ENCODE measurements around the gene ARID1B. TPM values are rescaled to one million over a fixed set of nuclear protein-coding genes. Genes with fewer than 3 reads are reported as not detected.
"Not testable (repeated sequence)": the region's sequence is repeated elsewhere in the genome, so short reads cannot be mapped to it uniquely, and the experiment has no call there.

Gene ARID1B
- total RNA-seq, 1 donor from 2014 or later: 78.1 TPM

DNA sequence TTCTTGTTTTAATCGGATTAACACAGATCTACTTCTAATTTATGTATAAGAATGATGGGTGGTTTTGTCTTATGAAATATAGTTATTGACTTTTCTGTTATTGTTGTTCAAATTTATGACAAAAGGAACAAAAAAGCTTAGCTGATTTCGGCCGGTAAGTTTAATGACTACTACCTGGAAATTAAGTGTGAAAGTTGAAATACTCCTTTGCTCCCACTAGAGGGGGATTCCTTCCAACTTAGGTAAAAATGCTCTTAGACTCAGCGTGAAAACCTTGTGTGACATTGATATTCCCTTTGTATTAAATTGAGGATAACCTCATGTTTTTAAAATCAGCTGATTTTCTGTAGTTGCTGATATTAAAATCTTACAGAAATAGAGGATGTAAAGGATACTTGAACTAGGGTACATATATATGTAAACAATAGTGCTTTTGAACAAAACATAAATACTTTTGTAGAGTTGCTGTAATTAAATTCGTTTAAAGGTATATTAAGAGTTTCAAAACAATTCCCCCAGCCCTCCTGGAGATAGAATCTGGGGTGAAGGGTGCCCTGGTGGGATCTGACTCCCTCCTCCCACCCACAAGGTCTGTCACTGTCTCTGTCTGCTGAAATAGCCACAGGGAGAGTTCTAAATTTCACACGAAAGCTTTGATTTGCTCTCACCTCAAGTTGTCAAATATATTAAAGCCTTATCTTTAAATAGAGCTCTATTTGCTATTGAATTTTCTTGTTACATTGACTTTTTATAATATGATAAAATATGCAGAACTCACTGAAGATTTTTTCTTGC is 257.5 kb downstream of the ARID1B start:
- Mint-ChIP-seq H3K36me3 (ENCODE audit: unreplicated experiment) (no peaks in the 10 kb centered on the region), H3K9me3 (ENCODE audit: unreplicated experiment) (no peaks in the 10 kb centered on the region), H3K4me3 (ENCODE audit: unreplicated experiment) (peak overlapping the region; percentile 16), H3K27me3 (ENCODE audit: unreplicated experiment) (no peaks in the 10 kb centered on the region), H3K27ac (ENCODE audit: unreplicated experiment) (peak overlapping the region; percentile 88), H3K4me1 (ENCODE audit: unreplicated experiment) (peaks cover 20% of the 10 kb centered on the region)
- TF ChIP-seq CTCF (IDR thresholded peaks at IDR 0.05): peak; percentile 74
- DNase-seq (ENCODE audit: extremely low spot score, unreplicated experiment): no peak

GRCh38 chr6:157035546-157035945 is 258.4 kb downstream of the ARID1B start:
- peaks cover 20% of the 10 kb centered on the region for H3K4me1 Mint-ChIP-seq (ENCODE audit: unreplicated experiment)
- DNase-seq (ENCODE audit: extremely low spot score, unreplicated experiment): no peak
- H3K9me3 Mint-ChIP-seq (ENCODE audit: unreplicated experiment): no peaks in the 10 kb centered on the region
- no peak overlapping the region for H3K4me3 Mint-ChIP-seq (ENCODE audit: unreplicated experiment)
- no peaks in the 10 kb centered on the region for H3K27me3 Mint-ChIP-seq (ENCODE audit: unreplicated experiment)
- H3K27ac Mint-ChIP-seq (ENCODE audit: unreplicated experiment): no peak overlapping the region
- peaks cover 4% of the 10 kb centered on the region for H3K36me3 Mint-ChIP-seq (ENCODE audit: unreplicated experiment)
- TF ChIP-seq CTCF (IDR thresholded peaks at IDR 0.05): no peak

GRCh38 chr6:157036245-157036711 is 259.1 kb downstream of the ARID1B start:
- DNase-seq (ENCODE audit: extremely low spot score, unreplicated experiment): no peak
- Mint-ChIP-seq H3K9me3 (ENCODE audit: unreplicated experiment) (no peaks in the 10 kb centered on the region), H3K4me3 (ENCODE audit: unreplicated experiment) (no peak overlapping the region), H3K4me1 (ENCODE audit: unreplicated experiment) (peaks cover 20% of the 10 kb centered on the region), H3K27me3 (ENCODE audit: unreplicated experiment) (no peaks in the 10 kb centered on the region), H3K36me3 (ENCODE audit: unreplicated experiment) (peaks cover 4% of the 10 kb centered on the region), H3K27ac (ENCODE audit: unreplicated experiment) (no peak overlapping the region)
- TF ChIP-seq CTCF (IDR thresholded peaks at IDR 0.05): no peak

DNA sequence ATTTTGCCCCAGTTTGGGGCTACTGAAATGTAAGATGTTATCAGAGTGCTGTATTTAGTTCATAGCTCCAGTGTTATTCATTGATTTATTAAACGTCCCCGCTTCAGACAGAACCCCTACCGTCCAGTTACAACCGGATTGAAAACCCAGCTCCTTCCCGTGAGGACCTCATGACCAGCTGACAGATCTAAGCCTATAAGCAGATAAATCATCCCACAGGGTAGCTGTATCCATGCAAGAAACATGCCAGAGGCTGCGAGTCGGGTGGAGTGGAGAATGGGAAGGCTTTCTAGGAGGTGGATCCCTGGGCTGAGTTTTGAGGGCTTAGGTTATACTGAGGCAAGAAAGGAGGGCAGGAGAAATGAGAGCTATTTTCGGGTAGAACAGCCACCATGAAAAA is 260.0 kb downstream of the ARID1B start:
- Mint-ChIP-seq H3K4me1 (ENCODE audit: unreplicated experiment) (peaks cover 20% of the 10 kb centered on the region), H3K27ac (ENCODE audit: unreplicated experiment) (no peak overlapping the region), H3K36me3 (ENCODE audit: unreplicated experiment) (peaks cover 4% of the 10 kb centered on the region), H3K9me3 (ENCODE audit: unreplicated experiment) (no peaks in the 10 kb centered on the region), H3K27me3 (ENCODE audit: unreplicated experiment) (no peaks in the 10 kb centered on the region), H3K4me3 (ENCODE audit: unreplicated experiment) (no peak overlapping the region)
- no peak for DNase-seq (ENCODE audit: extremely low spot score, unreplicated experiment)
- no peak for TF ChIP-seq CTCF (IDR thresholded peaks at IDR 0.05)

GRCh38 chr6:157038610-157039009 is 261.4 kb downstream of the ARID1B start:
- Mint-ChIP-seq H3K4me3 (ENCODE audit: unreplicated experiment) (no peak overlapping the region), H3K4me1 (ENCODE audit: unreplicated experiment) (peaks cover 11% of the 10 kb centered on the region), H3K9me3 (ENCODE audit: unreplicated experiment) (no peaks in the 10 kb centered on the region), H3K27me3 (ENCODE audit: unreplicated experiment) (no peaks in the 10 kb centered on the region), H3K36me3 (ENCODE audit: unreplicated experiment) (peaks cover 4% of the 10 kb centered on the region), H3K27ac (ENCODE audit: unreplicated experiment) (no peak overlapping the region)
- TF ChIP-seq CTCF (IDR thresholded peaks at IDR 0.05): no peak
- no peak for DNase-seq (ENCODE audit: extremely low spot score, unreplicated experiment)

DNA sequence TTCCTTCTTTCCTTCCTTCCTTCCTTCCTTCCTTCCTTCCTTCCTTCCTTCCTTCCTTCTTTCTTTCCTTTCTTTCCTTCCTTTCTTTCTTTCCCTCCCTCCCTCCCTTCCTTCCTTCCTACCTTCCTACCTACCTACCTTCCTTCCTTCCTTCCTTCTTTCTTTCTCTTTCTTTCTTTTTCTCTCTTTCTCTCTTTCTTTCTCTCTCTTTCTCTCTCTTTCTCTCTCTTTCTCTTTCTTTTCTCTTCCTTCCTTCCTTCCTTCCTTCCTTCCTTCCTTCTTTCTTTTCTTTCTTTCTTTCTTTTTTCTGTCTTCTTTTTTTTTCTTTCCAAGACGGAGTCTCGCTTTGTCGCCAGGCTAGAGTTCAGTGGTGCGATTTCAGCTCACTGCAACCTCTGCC is 262.5 kb downstream of the ARID1B start:
- not testable (repeated sequence) for H3K4me3 Mint-ChIP-seq (ENCODE audit: unreplicated experiment); H3K9me3 Mint-ChIP-seq (ENCODE audit: unreplicated experiment); H3K4me1 Mint-ChIP-seq (ENCODE audit: unreplicated experiment); H3K27me3 Mint-ChIP-seq (ENCODE audit: unreplicated experiment); H3K36me3 Mint-ChIP-seq (ENCODE audit: unreplicated experiment); DNase-seq (ENCODE audit: extremely low spot score, unreplicated experiment)
- peak overlapping the region; percentile 2 for H3K27ac Mint-ChIP-seq (ENCODE audit: unreplicated experiment)

Measured in osteocyte (in vitro differentiated cells).